Activated CD8-positive, alpha-beta memory T cell treated with anti-CD3 and anti-CD28 coated beads, Interleukin-2, amount 50 U/mL, for 24 hours (primary cell): ENCODE measurements around the gene POLDIP2.

Experiments used
- DNase-seq: peaks from one replicate; pipeline ENCODE4 v3.0.0-alpha.2; 2020; ENCODE audit errors: extremely low read depth

Gene POLDIP2

GRCh38 chr17:28390141-28390540, 32.8 kb upstream of the POLDIP2 start:
- no peak for DNase-seq

DNA sequence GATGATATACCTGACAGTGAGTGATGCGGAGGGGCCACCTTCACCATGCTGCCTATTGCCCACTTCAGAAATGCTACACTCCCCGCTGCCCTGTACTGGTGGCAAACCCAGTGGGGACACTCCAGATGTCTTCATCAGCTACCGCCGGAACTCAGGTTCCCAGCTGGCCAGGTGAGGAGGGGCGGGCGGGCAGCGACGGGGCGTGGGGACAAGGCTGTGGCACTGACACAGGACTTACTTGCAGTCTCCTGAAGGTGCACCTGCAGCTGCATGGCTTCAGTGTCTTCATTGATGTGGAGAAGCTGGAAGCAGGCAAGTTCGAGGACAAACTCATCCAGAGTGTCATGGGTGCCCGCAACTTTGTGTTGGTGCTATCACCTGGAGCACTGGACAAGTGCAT, 30.8 kb upstream of the POLDIP2 start:
- DNase-seq = no peak

GRCh38 chr17:28386391-28386790, 29.1 kb upstream of the POLDIP2 start:
- no peak for DNase-seq

- no peak for DNase-seq
Measured at GRCh38 chr17:28385406-28385805, 28.1 kb upstream of the POLDIP2 start.

GRCh38 chr17:28385037-28385400, 27.7 kb upstream of the POLDIP2 start:
- no peak for DNase-seq

- peak; percentile 36 for DNase-seq
Measured at GRCh38 chr17:28384281-28385036, 27.1 kb upstream of the POLDIP2 start.

DNA sequence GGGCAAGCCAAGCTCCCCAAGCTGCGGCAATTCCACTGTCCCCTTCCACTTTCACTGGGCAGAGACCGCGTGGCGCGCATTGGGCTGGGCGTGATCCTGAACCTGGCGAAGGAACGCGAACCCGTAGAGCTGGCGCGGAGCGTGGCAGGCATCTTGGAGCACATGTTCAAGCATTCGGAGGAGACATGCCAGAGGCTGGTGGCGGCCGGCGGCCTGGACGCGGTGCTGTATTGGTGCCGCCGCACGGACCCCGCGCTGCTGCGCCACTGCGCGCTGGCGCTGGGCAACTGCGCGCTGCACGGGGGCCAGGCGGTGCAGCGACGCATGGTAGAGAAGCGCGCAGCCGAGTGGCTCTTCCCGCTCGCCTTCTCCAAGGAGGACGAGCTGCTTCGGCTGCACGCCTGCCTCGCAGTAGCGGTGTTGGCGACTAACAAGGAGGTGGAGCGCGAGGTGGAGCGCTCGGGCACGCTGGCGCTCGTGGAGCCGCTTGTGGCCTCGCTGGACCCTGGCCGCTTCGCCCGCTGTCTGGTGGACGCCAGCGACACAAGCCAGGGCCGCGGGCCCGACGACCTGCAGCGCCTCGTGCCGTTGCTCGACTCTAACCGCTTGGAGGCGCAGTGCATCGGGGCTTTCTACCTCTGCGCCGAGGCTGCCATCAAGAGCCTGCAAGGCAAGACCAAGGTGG, 24.0 kb upstream of the POLDIP2 start:
- DNase-seq = no peak

DNA sequence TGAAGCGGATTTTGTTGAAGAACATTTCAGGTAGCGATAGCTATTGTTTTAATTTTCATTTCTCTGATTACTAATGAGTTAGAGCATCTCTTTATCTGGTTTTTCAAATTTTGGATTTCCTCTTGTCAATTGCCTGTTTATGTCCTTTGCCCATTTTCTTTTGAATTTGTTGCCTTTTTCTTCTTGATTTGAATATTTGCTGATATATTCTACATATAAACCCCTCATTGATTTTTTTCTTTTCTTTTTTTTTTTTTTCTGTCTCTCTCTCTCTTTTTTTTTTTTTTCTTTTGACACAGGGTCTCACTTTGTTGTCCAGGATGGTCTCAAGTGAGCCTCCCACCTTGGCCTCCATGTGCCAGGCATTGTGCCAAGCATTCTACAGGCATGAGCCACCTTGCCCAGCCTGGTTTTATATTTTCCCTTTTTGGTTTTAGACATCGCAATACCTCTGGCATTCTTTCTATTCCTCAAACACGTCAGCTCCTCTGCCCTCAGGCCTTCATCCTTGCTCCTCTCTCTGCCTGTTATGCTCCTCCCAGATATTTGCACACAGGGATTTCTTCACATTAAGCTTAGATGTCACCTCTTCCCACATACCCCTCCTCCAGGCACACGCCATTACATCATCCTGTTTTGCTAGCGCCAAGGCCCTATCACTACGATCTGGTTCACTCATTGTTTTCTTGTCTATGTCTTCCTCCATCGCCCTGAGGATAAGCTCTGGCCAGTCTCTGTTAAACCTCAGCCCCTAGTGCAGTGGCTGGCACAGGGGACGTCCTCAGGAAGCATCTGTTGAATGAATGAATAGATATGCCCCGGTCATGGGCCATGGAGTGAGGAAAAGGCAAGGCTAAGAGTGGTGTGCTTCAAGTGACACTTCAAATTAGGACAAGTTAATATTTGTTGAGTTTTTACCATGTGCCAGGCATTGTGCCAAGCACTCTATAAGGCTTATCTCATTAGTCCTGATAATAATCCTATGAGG, 22.8 kb upstream of the POLDIP2 start:
- no peak for DNase-seq

DNA sequence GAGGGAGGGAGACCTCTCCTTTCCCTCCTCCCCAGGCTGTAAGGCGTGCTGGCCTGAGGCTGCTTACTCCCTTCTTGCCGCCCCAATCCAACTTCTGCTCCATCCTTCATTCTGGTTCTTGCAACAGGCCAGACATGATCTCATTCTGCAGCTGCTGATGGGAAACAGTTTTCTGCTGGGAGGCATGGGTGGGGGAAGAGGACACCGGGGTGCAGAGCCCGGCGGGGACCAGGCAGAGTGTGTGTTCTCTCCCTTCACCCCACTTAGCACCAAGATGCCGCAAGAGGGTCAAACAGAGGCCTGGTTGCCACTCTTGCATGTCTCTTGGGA, 15.6 kb upstream of the POLDIP2 start:
- DNase-seq = no peak

DNA sequence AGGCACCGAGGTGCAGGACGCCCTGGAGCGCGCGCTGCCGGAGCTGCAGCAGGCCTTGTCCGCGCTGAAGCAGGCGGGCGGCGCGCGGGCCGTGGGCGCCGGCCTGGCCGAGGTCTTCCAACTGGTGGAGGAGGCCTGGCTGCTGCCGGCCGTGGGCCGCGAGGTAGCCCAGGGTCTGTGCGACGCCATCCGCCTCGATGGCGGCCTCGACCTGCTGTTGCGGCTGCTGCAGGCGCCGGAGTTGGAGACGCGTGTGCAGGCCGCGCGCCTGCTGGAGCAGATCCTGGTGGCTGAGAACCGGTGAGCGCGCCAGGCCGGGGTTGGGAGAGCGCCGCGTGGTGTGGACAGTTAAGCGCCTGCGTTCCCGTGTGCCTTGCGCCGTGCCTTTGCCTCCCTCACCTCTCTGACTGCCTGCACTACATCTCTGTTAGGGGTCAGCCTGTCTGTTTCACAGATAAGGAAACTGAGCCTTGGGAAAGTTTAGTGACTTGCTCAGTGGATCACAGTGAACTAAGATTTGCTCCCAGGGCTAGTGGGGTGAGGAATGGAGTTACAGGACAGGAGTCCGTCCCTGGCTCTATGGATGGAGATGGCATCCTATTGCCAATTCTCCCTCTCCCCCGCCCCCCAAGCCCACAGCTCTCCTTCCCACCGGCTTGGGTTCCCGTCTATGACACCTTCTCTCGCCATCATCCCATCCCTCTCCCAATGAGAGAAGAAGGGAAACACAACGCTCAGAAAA, 15.0 kb upstream of the POLDIP2 start:
- DNase-seq = no peak

DNA sequence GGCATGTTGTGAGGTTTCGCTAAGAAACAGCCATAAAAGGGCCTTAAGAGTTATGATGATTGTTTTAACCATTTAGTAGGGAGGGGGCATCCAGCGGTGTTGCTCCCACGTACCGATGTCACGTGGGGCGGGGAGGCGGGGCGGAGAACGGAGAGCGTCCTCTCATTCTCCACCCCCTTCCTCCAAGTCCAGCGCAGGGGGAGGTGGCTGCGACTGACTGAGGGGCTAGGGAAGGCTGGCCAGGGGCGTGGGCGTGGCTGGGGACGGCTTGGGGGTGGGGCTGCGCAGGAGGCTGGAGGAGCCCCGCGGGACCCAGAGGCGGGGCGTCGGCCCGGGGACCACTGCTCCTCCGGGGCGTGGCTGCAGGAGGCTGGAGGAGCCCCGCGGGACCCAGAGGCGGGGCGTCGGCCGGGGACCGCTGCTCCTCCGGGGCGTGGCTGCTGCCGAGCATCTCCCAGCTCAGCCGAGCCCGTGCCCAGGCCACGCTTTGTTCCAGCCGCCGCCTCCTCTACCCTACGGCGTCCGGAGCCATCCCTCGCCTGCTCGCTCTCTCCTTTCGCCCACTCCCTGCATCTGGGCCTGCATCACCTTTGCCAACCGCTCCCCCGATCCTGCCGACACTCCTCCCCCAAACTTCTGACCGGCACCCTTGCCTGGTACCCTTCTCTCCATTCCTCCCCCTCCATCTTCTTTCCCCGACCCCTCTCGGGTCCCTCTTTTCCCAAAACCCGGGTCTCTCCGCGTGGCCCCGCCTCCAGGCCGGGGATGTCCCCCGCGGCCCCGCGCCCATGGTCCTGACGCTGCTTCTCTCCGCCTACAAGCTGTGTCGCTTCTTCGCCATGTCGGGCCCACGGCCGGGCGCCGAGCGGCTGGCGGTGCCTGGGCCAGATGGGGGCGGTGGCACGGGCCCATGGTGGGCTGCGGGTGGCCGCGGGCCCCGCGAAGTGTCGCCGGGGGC, 14.2 kb upstream of the POLDIP2 start, which contains the start of gene SARM1:
Gene SARM1 (plus strand): TSS at position 450 of the 958 bp plus-strand sequence. CDS start 339 bp downstream, at position 789.
- peak; percentile 71 for DNase-seq

- no peak for DNase-seq
Measured at GRCh38 chr17:28370744-28371103, 13.4 kb upstream of the POLDIP2 start.

GRCh38 chr17:28370035-28370743, 12.9 kb upstream of the POLDIP2 start, which contains the start of gene VTN:
Gene VTN (minus strand): TSS chr17:28370307. CDS start chr17:28370203, 104 bp downstream.
- DNase-seq = no peak

GRCh38 chr17:28369684-28370034, 12.3 kb upstream of the POLDIP2 start:
- DNase-seq = no peak

GRCh38 chr17:28368915-28369683, 11.8 kb upstream of the POLDIP2 start:
- DNase-seq = no peak

GRCh38 chr17:28368306-28368831, 11.0 kb upstream of the POLDIP2 start:
- DNase-seq = no peak

- no peak for DNase-seq
Measured at GRCh38 chr17:28367641-28368305, 10.4 kb upstream of the POLDIP2 start.

GRCh38 chr17:28366605-28367004, 9.3 kb upstream of the POLDIP2 start:
- no peak for DNase-seq
